Type B pancreatic cell (in vitro differentiated cells): ENCODE results near the gene CSRNP2. TPM values are rescaled to one million over a fixed set of nuclear protein-coding genes. Genes with fewer than 3 reads are reported as not detected.
"Not testable (repeated sequence)": the region's sequence is repeated elsewhere in the genome, so short reads cannot be mapped to it uniquely, and the experiment has no call there.

ENCODE experiments used
- DNase-seq: peaks from one replicate; pipeline ENCODE4 v3.0.0; 2021; ENCODE audit warnings: mixed read lengths; ENCODE audit not compliant: unreplicated experiment; ENCODE audit errors: extremely low spot score
- H3K27ac Mint-ChIP-seq: 2 replicates; pipeline ENCODE4 v1.8.0; 2021; ENCODE audit warnings: mild to moderate bottlenecking, mixed read lengths
- H3K27me3 Mint-ChIP-seq: 2 replicates; pipeline ENCODE4 v1.8.0; 2021; ENCODE audit warnings: mixed read lengths
- H3K36me3 Mint-ChIP-seq: 2 replicates; pipeline ENCODE4 v1.8.0; 2021; ENCODE audit warnings: mixed read lengths
- H3K4me1 Mint-ChIP-seq: one replicate; pipeline ENCODE4 v1.8.0; 2021; ENCODE audit warnings: mixed read lengths; ENCODE audit not compliant: unreplicated experiment
- H3K4me3 Mint-ChIP-seq: 2 replicates; pipeline ENCODE4 v1.8.0; 2021; ENCODE audit warnings: mild to moderate bottlenecking, mixed read lengths
- H3K9me3 Mint-ChIP-seq: 2 replicates; pipeline ENCODE4 v1.8.0; 2021; ENCODE audit warnings: mixed read lengths
- CTCF ChIP-seq: fragments of 200-600 bp; sonication (generic); conservative IDR thresholded peaks from 2 replicates; pipeline ENCODE4 v1.5.0; 2021; ENCODE audit warnings: antibody characterized with exemption, mild to moderate bottlenecking
- total RNA-seq: library from RNA; stranded (reverse); gene quantifications from 2 replicates; pipeline ENCODE4 v1.2.1, GENCODE V29; 2021; ENCODE audit warnings: low replicate concordance

CSRNP2 gene
- total RNA-seq, 1 donor from 2014 or later, result 55.5 TPM

DNA sequence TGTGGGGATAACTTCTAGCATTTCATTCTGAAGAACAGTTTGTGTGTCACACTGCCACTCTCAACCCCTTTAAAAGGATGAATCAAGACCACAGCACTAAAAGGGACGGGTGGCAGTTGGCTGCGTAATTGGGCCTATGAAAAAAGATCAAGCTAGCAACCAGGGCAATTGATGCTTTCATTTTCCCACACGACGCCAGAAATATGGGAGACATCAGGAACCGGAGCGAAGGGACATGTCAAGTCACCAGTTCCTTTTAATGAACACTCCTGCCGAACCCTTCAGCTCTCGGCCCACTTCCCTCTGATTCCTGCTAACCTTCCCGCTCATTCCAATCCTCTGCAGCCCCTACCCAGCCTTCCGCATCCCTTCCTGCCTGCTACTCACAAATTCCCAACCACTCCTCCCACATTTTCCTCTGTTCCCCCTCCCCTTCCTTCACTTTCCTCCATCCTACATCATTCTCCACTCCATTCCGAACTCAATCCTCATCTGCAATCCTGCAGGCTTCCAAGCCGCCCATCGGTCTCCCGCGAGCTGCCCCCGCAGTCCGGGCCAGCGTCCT, 753 bp downstream of the CSRNP2 start:
- TF ChIP-seq CTCF, result no peak
- H3K9me3 Mint-ChIP-seq, result no peaks in the 10 kb centered on the region
- H3K27me3 Mint-ChIP-seq, result no peaks in the 10 kb centered on the region
- peaks cover 32% of the 10 kb centered on the region for H3K4me1 Mint-ChIP-seq
- H3K27ac Mint-ChIP-seq, result peak overlapping the region; percentile 95
- H3K36me3 Mint-ChIP-seq, result peaks cover 7% of the 10 kb centered on the region
- H3K4me3 Mint-ChIP-seq, result peak overlapping the region; percentile 100
- no peak for DNase-seq

DNA sequence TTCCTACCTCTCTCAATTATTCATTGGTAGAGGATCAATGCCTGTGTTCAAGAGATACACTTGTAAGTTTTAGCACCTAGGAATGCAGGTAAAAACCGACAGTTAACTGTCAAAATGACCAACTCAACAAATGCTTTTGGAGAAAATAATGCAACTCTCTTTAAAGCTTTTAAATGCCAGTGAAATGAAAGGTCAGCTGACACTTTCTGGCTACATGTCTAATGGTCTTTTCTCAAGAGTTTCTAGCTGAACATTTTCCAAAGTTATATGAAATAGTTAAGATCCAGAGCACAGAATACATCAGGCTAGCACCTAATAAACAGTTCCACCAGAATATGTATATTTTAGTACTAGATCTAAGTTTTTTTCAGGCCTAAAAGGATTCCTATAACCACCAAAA, 2.0 kb downstream of the CSRNP2 start:
- no peaks in the 10 kb centered on the region for H3K9me3 Mint-ChIP-seq
- H3K4me3 Mint-ChIP-seq, result peak overlapping the region; percentile 100
- peaks cover 7% of the 10 kb centered on the region for H3K36me3 Mint-ChIP-seq
- peaks cover 33% of the 10 kb centered on the region for H3K4me1 Mint-ChIP-seq
- no peak for DNase-seq
- H3K27ac Mint-ChIP-seq, result peak overlapping the region; percentile 29
- no peaks in the 10 kb centered on the region for H3K27me3 Mint-ChIP-seq
- no peak for TF ChIP-seq CTCF

GRCh38 chr12:51080136-51080535, 3.3 kb downstream of the CSRNP2 start:
- Mint-ChIP-seq H3K4me3 (peak overlapping the region; percentile 0), H3K4me1 (peaks cover 32% of the 10 kb centered on the region), H3K27ac (no peak overlapping the region), H3K27me3 (no peaks in the 10 kb centered on the region), H3K9me3 (no peaks in the 10 kb centered on the region), H3K36me3 (peaks cover 7% of the 10 kb centered on the region)
- no peak for TF ChIP-seq CTCF
- no peak for DNase-seq

- H3K27me3 Mint-ChIP-seq, DNase-seq, H3K9me3 Mint-ChIP-seq, H3K27ac Mint-ChIP-seq: not testable (repeated sequence)
- Mint-ChIP-seq H3K36me3 (peaks cover 11% of the 10 kb centered on the region), H3K4me1 (peaks cover 29% of the 10 kb centered on the region), H3K4me3 (peak overlapping the region; percentile 65)
These were observed 4.5 kb downstream of the CSRNP2 start for GRCh38 chr12:51078866-51079265.

DNA sequence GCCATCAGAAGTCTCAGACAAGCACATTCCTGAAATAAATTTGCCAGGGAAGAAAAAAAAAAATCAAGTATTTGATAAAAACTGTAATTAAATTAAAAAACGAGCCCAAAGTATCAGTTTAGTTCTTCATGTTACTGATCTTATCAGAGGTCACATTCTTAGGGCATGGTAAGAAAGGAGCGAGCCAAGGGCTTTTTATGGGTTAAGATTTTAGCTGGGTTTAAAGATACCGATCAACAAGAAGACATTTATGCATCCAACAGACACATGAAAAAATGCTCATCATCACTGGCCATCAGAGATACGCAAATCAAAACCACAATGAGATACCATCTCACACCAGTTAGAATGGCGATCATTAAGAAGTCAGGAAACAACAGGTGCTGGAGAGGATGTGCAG, 5.0 kb downstream of the CSRNP2 start:
- not testable (repeated sequence) for H3K9me3 Mint-ChIP-seq, DNase-seq, H3K27me3 Mint-ChIP-seq, H3K27ac Mint-ChIP-seq, H3K4me3 Mint-ChIP-seq
- Mint-ChIP-seq H3K4me1 (peaks cover 25% of the 10 kb centered on the region), H3K36me3 (peaks cover 11% of the 10 kb centered on the region)

GRCh38 chr12:51077930-51078329, 5.5 kb downstream of the CSRNP2 start:
- Mint-ChIP-seq H3K4me3 (no peak overlapping the region), H3K36me3 (peaks cover 11% of the 10 kb centered on the region), H3K27ac (no peak overlapping the region), H3K9me3 (no peaks in the 10 kb centered on the region), H3K4me1 (peaks cover 24% of the 10 kb centered on the region), H3K27me3 (no peaks in the 10 kb centered on the region)
- DNase-seq, result no peak
- no peak for TF ChIP-seq CTCF
